ENCODE results near the gene WWC2.

The WWC2 gene

DNA sequence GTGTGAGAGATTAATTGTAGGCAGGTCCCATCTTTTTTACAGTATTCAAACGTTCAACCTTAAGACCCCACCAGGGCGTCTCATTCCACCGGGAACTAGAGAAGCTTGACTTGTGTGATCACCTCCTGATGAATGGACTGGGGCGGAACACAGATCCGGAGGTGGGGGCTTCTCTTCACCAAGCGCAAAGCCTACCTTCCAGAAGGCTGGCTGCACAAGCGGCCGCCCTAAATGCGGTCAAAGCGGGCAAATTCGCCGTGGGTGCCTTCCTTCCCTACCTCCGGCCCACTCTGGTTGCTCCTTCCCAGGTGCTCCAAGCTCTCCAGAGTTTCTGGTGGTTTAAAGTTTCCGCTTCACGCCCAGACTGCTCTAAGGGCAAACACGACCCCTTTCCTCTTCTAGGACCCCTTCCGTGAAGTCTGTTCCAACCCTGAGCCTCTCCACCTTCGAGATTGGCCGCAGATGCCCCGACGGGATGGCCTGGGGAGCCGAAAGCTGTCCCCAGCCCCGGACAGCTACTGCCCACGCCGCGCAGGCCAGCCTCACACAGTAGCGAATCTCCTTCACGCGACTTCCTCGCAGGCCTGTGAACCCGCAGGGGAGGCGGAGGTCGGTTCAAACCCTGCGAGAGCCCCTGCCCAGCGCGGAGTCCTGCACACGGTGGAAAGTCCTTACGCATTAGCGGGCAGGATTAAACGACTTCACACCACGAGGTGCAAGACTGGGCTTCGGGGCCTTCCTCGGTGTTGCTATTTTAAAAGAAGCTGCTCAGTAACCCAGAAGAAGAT lies 1.6 kb upstream of the WWC2 start:
- H3K4me1 ChIP-seq (ENCODE audit: insufficient read depth, low read length, poor library complexity, severe bottlenecking) = no peaks in the 10 kb centered on the region
- no peaks in the 10 kb centered on the region for H3F3A ChIP-seq (ENCODE audit: low read depth)
- H2AFZ ChIP-seq (ENCODE audit: low read length) = no peak overlapping the region
- no peak overlapping the region for H3K4me3 ChIP-seq (ENCODE audit: low read length, poor library complexity, severe bottlenecking)
- no peaks in the 10 kb centered on the region for H3K9me3 ChIP-seq (ENCODE audit: insufficient read depth, low read depth, low read length)
- no peaks in the 10 kb centered on the region for H3K27me3 ChIP-seq (ENCODE audit: insufficient read depth, low read length, poor library complexity, severe bottlenecking)
- H3K4me2 ChIP-seq (ENCODE audit: low read depth, low read length, poor library complexity, severe bottlenecking) = no peak overlapping the region
- H3K36me3 ChIP-seq (ENCODE audit: insufficient read depth, low read length) = no peaks in the 10 kb centered on the region
- H3K9me2 ChIP-seq (replicated peaks; ENCODE audit: low read depth, low read length) = no peaks in the 10 kb centered on the region
- H4K20me1 ChIP-seq (ENCODE audit: insufficient read depth, low read length, poor library complexity, severe bottlenecking) = no peaks in the 10 kb centered on the region
- TF ChIP-seq EZH2phosphoT487 (IDR thresholded peaks at IDR 0.05; ENCODE audit: borderline replicate concordance) = no peak
- no peak for TF ChIP-seq CTCF (conservative IDR thresholded peaks at IDR 0.05; ENCODE audit: low read length)
- H3K79me2 ChIP-seq (ENCODE audit: insufficient read depth, low read length) = no peaks in the 10 kb centered on the region
- no peak overlapping the region for H3K9ac ChIP-seq (ENCODE audit: low read depth, low read length, poor library complexity, severe bottlenecking)

GRCh38 chr4:183098019-183098722 lies 886 bp upstream of the WWC2 start:
- Histone ChIP-seq H2AFZ (ENCODE audit: low read length) (no peak overlapping the region), H3F3A (ENCODE audit: low read depth) (no peaks in the 10 kb centered on the region), H3K9me3 (ENCODE audit: insufficient read depth, low read depth, low read length) (no peaks in the 10 kb centered on the region), H3K4me1 (ENCODE audit: insufficient read depth, low read length, poor library complexity, severe bottlenecking) (no peaks in the 10 kb centered on the region), H3K4me3 (ENCODE audit: low read length, poor library complexity, severe bottlenecking) (no peak overlapping the region), H3K27me3 (ENCODE audit: insufficient read depth, low read length, poor library complexity, severe bottlenecking) (no peaks in the 10 kb centered on the region), H4K20me1 (ENCODE audit: insufficient read depth, low read length, poor library complexity, severe bottlenecking) (no peaks in the 10 kb centered on the region), H3K4me2 (ENCODE audit: low read depth, low read length, poor library complexity, severe bottlenecking) (no peak overlapping the region), H3K79me2 (ENCODE audit: insufficient read depth, low read length) (no peaks in the 10 kb centered on the region), H3K9me2 (replicated peaks; ENCODE audit: low read depth, low read length) (no peaks in the 10 kb centered on the region), H3K9ac (ENCODE audit: low read depth, low read length, poor library complexity, severe bottlenecking) (no peak overlapping the region), H3K36me3 (ENCODE audit: insufficient read depth, low read length) (no peaks in the 10 kb centered on the region)
- no peak for TF ChIP-seq CTCF (conservative IDR thresholded peaks at IDR 0.05; ENCODE audit: low read length)
- no peak for TF ChIP-seq EZH2phosphoT487 (IDR thresholded peaks at IDR 0.05; ENCODE audit: borderline replicate concordance)

DNA sequence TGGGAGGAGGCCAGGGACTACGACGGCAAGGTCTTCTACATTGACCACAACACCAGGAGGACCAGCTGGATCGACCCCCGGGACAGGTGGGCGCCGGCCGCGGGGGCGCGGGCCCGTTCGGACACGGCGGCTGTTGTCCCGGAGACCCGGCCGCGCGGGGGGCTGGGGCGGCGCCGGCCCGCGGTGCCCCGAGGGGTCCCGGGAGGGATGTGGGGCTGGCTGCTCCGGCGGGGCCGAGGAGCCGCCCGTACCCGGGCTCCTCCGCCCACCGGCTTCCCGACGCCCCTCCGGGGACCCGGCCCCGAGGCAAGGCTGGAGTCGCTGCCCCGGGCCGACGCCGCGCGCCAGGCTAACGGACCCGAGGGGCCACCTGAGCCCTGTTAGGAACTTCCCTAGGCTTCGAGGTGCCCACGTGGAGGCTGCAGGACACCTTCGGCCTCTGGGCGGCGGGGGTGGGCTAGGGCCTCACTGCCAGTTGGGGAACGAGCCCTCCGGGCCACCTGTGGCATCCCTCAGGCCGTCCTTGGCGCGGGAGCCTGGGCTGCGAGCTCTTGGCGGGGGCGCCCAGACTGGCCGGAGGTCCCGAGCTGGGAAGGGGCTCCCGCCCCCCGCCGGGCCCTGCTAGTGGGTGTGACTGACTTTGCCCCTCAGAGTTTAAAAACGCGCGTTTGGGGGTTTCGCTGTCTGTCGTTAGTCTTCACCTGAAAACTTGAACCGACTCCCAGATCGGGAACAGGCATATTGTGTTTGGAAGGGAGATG lies 660 bp downstream of the WWC2 start:
- Histone ChIP-seq H3K27me3 (ENCODE audit: insufficient read depth, low read length, poor library complexity, severe bottlenecking) (no peaks in the 10 kb centered on the region), H3K4me3 (ENCODE audit: low read length, poor library complexity, severe bottlenecking) (no peak overlapping the region), H3K9ac (ENCODE audit: low read depth, low read length, poor library complexity, severe bottlenecking) (no peak overlapping the region), H3K9me3 (ENCODE audit: insufficient read depth, low read depth, low read length) (no peaks in the 10 kb centered on the region), H3K4me1 (ENCODE audit: insufficient read depth, low read length, poor library complexity, severe bottlenecking) (no peaks in the 10 kb centered on the region), H2AFZ (ENCODE audit: low read length) (no peak overlapping the region), H3F3A (ENCODE audit: low read depth) (no peaks in the 10 kb centered on the region), H4K20me1 (ENCODE audit: insufficient read depth, low read length, poor library complexity, severe bottlenecking) (no peaks in the 10 kb centered on the region), H3K79me2 (ENCODE audit: insufficient read depth, low read length) (no peaks in the 10 kb centered on the region), H3K9me2 (replicated peaks; ENCODE audit: low read depth, low read length) (no peaks in the 10 kb centered on the region), H3K36me3 (ENCODE audit: insufficient read depth, low read length) (no peaks in the 10 kb centered on the region), H3K4me2 (ENCODE audit: low read depth, low read length, poor library complexity, severe bottlenecking) (no peak overlapping the region)
- no peak for TF ChIP-seq EZH2phosphoT487 (IDR thresholded peaks at IDR 0.05; ENCODE audit: borderline replicate concordance)
- TF ChIP-seq CTCF (conservative IDR thresholded peaks at IDR 0.05; ENCODE audit: low read length) = no peak

Data from Loucy (cell line).